Cerebellar nuclear complex (tissue), 1 donor: Measurements from ENCODE around the gene NTNG2.
A peak's percentile ranks its signal among the peaks of the same experiment; 100 is the strongest.
"Not testable (repeated sequence)": the region's sequence is repeated elsewhere in the genome, so short reads cannot be mapped to it uniquely, and the experiment has no call there.

Experiments
- DNase-seq, 2 experiments: peaks; one replicate each; lab custom pipeline; 2025; lab: John Stamatoyannopoulos, UW

The NTNG2 gene, protein sequence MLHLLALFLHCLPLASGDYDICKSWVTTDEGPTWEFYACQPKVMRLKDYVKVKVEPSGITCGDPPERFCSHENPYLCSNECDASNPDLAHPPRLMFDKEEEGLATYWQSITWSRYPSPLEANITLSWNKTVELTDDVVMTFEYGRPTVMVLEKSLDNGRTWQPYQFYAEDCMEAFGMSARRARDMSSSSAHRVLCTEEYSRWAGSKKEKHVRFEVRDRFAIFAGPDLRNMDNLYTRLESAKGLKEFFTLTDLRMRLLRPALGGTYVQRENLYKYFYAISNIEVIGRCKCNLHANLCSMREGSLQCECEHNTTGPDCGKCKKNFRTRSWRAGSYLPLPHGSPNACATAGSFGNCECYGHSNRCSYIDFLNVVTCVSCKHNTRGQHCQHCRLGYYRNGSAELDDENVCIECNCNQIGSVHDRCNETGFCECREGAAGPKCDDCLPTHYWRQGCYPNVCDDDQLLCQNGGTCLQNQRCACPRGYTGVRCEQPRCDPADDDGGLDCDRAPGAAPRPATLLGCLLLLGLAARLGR

DNA sequence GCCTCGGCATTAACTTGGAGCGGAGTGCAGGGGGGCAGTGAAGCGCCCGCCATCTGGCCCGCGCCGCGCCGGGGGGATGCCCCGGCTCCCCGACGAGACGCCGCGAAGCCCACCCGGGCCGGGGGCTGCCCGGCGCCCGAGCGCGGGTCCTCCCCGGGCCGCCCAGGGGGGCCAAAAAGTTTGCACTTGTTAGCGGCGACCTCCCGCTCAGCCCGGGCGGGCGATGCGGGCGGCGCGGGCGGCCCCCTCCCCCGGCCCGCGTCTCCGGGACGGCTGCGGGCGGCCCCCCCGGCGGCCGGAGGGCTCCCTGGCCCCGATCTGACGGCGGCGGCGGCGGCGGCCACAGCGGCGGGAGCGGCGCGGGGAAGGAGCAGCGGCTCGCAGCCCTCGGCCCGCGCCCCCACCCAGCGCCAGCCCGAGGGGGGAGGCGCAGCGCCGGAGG lies at the start of gene NTNG2:
Gene NTNG2 (plus strand): TSS at position 316 of the 442 bp plus-strand sequence. CDS start 4,774 bp downstream, outside the sequence.
- no peak for DNase-seq

GRCh38 chr9:132114102-132114707 lies 47.7 kb upstream of the NTNG2 start:
- no peak for DNase-seq

DNA sequence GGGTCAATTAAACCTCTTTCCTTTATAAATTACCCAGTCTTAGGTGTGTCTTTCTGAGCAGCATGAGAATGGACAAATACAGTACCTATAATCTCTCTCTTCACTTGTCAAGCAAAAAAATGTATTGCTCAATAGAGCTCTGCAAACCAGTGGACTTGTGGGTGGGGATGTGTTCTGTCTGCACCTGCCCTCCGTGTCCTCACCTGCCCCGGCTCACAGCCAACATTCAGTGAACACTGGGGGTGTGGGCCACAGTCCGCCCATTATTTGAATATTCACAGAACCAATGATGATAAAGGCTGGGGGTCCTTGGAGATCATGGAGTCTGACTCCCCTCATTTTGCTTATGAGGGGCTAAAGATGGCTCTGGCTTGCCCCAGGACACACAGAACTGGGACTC lies 45.3 kb upstream of the NTNG2 start:
- DNase-seq: no peak

DNA sequence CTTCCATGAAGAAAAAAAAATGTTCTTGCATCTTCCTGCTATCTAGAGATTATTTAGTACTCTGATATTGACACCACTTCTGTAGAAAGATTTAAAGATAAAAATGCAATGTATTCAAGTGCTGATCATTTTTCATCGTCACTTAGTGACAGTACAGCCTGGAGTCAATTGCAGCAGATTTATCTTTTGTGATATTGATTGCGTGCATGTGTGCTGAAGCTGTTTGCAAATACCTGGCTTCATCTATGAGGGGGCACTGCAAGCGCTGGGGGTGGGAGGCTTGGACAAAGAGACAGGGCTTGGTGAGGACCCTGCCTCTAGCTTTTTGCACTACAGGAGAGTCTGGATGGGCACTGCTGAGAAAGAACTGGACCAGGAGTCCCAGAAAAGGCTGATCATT lies 44.2 kb upstream of the NTNG2 start:
- no peak for DNase-seq

GRCh38 chr9:132121021-132121420 lies 40.8 kb upstream of the NTNG2 start:
- DNase-seq: no peak

DNA sequence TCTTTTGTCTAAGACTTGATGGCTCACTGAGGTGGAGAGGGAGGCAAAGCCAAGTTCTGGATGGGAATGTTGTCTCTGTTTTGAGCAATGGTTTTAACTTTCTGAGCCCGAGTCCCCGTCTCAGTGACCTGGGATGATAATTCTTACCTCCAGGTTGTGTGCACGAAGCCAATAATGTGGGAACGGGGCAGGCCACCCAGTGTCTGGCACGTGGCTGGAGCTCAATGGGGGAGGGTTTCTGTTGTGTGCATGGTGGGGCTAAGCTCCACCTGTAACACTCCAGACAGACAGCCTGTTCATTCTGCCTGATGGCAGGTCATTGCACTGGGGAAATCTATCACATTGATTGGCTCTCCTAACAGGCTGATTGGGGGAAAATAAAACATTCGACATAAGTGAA lies 37.1 kb upstream of the NTNG2 start:
- DNase-seq: no peak

GRCh38 chr9:132125361-132125760 lies 36.5 kb upstream of the NTNG2 start:
- DNase-seq: no peak

- DNase-seq: no peak
These were observed 35.7 kb upstream of the NTNG2 start for GRCh38 chr9:132125944-132126679.

GRCh38 chr9:132126680-132127236 lies 35.1 kb upstream of the NTNG2 start:
- no peak for DNase-seq

DNA sequence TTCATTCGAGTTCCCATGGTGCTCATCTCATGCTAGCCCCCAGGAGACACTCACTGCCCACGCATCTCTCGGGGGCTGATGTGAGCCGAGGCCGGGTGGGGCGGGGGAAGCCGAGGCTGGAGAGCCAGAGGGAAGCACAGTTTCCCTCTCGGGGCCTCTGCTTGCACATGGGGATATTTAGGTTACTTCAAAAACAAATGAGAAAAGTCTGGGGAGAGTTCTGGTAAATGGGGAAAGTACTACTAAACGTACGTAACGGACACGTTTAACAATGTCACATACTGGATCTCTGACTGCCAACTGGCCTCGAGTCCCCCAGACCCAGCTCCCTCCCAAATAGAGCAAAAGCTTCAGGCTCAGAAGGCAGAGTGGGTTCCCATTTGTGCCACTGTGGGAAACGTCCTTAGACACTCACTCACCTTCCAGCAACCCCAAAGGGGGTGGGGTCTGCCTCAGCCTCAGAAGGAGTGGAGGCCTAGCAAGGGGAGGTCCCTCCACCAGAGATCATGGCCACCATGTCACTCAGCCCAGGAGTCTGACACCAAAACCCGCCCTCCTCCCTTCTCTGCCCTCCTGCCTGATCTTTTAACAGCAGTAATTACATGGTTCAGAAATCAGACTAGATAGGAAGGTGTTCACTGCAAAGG lies 33.8 kb upstream of the NTNG2 start:
- no peak for DNase-seq

DNA sequence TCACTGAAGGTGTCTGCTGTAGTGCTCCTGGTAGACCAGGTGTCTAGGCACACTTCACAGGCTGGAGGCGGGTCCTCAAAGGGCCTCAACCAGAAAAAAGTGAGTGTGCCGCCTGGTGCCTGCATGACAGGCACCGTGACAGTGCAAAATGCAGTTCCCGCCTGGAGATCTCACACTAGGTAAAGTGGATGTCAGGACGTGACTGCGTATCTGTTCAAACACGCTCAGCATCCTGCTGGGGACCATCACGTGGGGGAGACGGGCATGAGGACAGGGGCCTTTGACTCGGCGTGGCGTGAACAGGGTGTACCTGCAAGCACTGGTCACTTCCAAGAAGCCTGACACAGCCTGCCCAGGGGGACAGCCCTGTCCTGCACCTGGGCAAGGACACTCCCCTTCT lies 32.3 kb upstream of the NTNG2 start:
- DNase-seq: no peak

DNA sequence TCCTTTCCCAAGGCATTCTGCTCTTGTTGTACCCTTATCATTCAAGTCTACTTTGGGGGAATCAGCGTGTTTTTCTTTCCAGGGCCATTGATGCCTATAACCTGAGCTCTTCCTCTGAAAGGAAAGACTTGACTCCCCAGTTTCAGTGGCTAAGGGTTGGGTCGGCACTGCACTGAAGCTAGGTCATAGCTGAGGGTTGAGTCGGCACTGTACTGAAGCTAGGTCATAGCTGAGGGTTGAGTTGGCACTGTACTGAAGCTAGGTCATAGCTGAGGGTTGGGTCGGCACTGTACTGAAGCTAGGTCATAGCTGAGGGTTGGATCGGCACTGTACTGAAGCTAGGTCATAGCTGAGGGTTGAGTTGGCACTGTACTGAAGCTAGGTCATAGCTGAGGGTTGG lies 27.8 kb upstream of the NTNG2 start:
- DNase-seq: not testable (repeated sequence)

DNA sequence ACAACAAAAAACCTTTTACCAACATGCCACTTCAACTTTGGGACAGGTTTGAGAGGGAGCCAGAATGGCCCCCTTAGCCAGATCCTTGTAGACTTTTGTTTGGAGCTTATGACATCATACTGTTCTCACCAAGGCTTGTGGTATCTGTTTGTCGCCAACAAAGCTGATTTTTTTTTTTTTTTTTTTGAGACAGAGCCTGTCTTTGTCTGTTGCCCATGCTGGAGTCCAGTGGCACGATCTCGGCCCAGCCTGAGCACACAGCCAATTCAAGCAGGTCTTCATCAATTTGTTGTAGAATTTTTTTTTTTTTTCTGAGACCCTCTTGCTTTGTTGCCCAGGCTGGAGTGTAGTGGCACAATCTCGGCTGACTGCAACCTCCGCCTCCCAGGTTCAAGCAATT lies 26.4 kb upstream of the NTNG2 start:
- DNase-seq: no peak

DNA sequence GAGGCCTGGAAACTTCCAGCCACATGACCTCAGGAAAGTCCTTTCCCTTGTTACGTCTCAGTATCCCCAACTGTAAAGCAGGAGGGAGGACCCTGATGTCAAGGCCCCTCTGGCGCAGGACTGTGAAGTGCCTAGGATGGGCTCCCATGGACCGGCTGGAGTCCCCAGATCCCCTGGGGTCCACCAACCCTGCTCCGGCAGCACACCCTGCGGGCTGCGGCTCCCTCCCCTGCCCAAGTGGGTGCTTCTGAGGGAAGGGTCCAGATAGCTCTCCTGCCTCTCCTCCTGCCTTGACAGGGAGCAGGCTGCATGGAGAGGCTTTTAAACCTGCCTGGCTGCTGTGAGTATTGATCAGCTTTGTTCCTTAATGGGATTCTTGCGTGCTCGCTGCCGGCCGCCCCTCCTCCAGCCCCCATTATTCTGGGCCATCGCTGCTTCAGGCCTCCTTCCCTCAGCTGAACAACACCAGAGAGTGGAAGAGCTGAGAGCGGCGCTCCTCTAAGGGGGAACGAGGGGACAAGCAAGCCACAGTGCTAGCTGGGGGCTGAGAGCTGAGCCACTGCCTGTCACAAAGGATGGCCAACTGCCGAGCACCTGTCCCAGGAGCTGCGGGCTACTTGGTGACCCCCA lies 25.6 kb upstream of the NTNG2 start:
- DNase-seq: no peak

DNA sequence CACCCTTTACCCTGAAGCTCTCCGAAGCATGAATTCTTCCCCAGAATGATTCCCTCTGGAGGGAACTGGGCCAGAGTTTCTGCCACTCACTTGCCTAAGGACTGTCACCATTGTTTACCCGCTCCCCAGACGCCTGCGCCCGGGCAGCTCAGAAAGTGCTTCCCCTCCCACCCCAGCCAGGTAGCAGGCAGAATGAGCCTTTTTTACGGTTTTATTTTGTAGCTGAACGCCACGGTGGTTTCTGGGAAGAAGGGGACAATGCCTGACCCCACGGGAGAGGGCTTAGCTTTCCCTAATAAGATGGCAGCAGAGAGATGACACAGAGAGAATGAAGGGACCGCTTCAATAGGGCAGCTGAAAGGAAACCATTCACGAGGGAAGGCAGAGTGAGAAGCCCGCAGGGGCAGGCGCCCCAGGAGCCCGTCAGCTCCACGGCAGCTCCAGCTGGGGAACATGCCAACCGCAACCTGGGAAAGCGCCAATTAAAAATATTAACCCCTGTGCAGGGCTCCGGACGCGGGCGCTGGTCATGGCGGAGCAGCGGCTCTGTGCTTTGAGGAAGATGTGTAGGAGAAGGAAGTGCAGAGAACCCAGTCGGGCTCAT lies 20.4 kb upstream of the NTNG2 start:
- DNase-seq: no peak

- no peak for DNase-seq
These were observed 19.8 kb upstream of the NTNG2 start for GRCh38 chr9:132141948-132142594.

GRCh38 chr9:132142924-132143323 lies 18.9 kb upstream of the NTNG2 start:
- no peak for DNase-seq

DNA sequence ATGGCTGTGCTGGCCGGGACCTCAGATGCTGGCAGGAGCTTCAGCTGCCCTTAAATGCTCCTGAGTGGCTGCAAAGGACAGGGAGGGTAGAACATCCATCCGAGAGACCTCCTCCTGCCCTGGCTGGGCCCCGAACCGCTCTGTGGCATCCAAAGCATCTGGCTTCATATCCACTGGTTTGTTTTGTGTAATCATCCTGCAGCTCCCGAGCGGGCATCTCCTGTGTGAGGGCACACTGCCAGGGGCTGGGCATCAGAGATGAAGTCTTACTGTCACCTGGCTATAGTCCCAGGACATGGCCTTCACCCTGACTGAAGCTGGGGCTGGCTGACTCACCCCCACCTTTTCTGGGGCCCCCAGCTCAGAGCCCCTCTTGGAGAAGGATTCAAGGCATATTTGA lies 18.5 kb upstream of the NTNG2 start:
- DNase-seq: peak; percentile 12 to 17

DNA sequence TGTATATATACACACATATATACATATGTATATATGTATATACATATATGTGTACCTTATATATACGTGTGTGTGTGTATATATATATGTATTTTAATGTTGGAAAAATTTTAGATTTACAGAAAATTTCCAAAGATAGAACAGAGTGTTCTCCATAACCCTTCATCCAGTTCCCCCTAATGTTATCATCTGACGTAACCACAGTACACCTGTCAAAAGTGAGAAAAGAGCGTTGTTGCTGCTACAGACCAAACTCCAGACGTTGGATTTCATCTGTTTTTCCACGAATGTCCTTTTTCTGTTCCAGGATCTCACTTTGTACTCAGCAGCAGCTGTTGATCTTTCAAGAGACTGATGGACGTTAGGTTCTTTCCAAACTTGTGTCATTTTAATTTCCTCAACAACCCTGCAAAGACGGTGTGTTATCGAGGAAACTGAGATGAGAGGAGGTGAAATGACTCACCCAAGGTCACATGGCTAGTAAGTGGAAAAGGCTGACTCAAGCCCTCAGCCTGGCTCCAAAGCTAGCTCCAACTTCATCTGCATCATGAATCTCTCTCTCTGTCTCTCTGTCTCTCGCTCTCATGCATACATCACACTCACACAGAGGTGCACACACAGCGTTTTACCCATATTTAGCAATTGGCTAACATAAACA lies 17.0 kb upstream of the NTNG2 start:
- DNase-seq: no peak

GRCh38 chr9:132146039-132146438 lies 15.8 kb upstream of the NTNG2 start:
- no peak for DNase-seq
